NCI-H345 treated with DMSO at 0.1 percent for 48 hours (cell line): ENCODE results near the gene CSNK1A1.
"Not testable (repeated sequence)": the region's sequence is repeated elsewhere in the genome, so short reads cannot be mapped to it uniquely, and the experiment has no call there.

Experiments used
- DNase-seq: peaks from one replicate; lab custom pipeline; 2025; ENCODE audit not compliant: unreplicated experiment; lab: John Stamatoyannopoulos, UW

CSNK1A1 gene

DNA sequence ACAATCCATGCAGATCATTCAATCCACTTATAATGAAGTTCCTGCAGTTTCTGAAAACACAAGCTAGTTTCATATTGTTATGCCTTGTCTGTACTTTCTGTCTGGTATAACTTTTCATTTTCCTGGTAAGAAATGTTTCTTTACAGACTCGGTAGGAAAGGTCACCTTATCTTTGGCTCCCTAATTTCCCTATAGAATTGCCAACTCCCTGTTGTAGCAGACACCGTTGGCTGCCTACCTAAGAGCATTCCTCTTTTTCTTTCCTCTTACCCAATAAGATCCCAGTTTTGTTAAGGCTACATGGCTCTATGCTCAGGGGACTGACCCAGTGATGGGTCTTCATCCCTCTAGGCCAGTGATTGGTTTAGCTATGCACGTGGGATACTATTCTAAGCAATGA, 23.9 kb upstream of the CSNK1A1 start:
- DNase-seq, result no peak

DNA sequence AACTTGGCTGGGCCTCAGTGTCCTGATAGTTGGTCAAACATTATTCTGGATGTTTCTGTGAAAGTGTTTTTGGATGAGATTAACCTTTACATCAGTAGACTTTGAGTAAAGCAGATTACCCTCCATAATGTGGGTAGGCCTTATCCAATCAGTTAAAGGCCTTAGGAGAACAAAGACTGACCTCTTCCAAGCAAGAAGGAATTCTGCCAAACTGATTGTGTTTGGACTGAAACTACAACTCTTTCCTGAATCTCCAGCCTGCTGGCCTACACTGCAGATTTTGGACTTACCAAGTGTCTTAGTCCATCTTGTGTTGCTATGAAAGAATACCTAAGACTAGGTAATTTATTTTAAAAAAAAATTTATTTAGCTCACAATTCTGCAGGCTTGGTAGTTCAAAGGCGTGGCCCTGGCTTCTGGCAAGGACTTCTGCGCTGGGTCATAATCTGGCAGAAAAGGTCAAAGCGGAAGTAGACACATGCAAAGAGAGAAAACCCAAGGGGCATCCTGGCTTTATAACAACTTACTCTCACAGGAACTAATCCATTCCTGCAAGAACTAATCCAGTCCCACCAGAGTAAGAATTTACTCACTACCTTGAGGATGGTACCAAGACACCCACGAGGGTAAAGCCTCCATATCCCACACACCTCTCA, 21.5 kb upstream of the CSNK1A1 start:
- DNase-seq, result no peak

DNA sequence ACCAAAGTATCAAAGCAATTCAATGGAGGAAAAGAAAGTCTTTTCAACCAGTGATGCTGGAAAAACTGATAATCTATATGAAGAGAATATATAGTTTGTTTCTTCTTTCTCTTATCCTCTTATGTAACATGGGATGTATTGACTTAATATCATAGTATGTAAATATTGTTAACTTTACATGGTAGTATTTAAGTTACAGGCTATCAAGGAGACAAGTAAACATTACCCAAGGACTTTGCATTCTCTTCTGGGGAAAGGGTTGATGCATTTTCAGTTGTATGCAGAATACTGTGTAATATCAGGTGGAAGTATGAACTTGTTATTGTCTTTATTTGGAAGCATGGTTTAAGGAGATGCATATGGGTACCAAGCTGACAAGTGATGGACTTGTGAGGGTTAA, 20.9 kb upstream of the CSNK1A1 start:
- no peak for DNase-seq

DNA sequence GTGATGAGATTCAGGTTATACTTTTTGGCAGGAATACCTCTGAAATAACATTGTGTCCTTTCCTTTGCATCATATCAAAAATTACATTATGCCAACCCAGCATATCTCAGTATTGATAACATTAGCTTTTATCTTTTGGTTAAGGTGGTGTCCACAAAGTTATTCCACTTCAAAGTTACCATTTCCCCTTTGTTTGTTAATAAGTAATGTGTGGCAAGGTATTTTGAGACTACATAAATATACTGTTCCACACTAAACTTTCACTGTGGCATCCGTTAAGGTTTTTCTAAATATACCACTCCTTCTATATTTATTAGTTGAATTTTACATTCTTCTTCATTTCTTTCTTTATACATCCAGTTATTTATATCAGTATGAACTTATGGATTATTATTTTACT, 16.0 kb upstream of the CSNK1A1 start:
- no peak for DNase-seq

DNA sequence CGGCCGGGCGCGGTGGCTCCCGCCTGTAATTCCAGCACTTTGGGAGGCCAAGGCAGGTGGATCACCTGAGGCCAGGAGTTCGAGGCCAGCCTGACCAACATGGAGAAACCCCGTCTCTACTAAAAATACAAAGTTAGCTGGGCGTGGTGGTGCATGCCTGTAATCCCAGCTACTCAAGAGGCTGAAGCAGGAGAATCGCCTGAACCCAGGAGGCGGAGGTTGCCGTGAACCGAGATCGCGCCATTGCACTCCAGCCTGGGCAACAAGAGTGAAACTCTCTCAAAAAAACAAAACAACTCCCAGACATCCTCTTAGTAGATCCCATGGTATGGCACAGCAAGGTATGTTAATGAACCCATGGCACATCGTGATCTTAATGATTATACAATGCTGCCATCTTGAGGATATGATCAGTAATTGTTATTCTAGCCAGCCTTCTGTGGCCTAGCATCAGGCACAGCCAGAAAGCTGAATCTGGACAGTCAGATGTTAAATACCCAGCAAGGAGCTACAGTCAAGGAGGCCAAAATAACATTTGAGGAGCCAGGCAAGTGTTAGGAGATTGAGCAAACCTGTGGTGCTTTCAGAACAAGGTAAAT, 13.4 kb upstream of the CSNK1A1 start:
- peak; percentile 87 for DNase-seq

DNA sequence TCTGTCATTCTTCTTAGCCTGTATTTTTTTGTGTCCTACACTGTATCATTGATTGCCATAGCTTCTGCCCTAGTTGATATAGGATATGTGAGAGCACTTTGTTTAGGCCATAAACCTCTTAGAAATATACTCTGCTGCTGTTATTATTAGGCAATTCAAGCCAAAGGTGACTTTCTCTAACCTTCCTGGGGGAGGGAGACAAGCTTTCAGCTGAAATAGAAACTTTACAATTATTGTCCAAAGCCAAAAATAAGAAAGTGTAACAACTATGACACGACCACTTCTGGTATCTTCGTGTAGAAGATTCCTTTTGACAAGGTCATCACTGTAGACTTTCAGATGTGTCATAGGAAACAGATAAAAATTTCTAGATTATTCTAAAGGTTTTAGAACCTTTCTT, 12.2 kb upstream of the CSNK1A1 start:
- no peak for DNase-seq

DNA sequence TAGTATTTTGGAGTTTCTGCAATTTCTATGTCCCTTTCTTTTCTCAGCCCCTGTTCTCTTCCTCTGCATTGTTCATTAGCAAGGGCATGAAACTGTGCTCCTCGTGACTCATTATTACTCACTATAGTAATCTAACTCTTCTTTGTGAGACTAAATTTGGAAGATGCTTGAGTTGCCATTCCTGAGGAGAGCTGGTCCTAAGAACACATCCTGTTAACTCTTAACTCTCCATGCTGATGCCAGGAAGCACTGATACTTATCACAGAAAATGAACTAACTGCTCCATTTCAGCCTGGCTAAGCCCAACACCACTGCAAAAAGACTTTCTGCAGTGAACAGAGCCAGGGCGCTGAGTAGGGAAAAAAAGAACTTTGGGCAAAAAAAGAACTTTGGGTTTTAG, 10.6 kb upstream of the CSNK1A1 start:
- no peak for DNase-seq

DNA sequence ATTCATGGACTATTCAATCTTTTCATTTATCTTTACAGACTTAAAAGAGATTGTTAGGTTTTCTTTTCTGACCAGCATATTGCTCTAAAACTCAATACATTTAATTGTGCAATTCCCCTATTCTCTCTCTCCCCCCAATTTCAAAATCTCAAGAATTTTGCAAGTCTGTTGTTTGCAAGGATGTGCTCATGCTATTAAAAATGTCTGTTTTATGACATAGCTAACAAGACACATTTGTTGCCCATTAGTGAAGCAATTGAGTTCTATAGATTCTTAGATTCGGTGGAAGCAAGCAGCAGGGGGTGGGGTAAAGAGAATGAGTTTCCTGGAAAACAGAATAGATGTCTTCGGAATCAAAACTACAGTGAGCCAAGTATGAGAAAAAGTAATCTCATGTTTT, 8.5 kb upstream of the CSNK1A1 start:
- no peak for DNase-seq

DNA sequence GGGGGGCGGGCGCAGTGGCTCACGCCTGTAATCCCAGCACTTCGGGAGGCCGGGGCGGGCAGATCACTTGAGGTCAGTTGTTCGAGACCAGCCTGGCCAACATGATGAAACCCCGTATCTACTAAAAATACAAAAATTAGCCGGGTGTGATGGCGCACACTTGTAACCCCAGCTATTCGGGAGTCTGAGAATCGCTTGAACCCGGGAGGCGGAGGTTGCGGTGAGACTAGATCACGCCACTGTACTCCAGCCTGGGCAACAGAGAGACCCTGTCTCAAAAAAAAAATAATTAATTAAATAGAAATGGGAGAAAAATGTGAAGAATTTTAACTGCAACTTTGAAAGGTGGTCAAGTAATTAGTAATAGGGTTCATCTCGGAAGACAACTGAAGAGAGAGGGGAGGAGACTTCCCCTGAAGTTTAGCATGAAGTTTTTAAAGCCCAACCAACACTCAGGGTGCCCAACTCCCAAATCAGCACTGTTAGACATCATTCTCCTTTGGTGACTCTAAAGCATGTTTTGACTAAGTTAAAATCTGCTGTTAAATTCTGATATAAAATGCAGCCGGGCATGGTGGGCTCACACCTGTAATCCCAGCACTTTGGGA, 1.4 kb upstream of the CSNK1A1 start:
- DNase-seq, result no peak

DNA sequence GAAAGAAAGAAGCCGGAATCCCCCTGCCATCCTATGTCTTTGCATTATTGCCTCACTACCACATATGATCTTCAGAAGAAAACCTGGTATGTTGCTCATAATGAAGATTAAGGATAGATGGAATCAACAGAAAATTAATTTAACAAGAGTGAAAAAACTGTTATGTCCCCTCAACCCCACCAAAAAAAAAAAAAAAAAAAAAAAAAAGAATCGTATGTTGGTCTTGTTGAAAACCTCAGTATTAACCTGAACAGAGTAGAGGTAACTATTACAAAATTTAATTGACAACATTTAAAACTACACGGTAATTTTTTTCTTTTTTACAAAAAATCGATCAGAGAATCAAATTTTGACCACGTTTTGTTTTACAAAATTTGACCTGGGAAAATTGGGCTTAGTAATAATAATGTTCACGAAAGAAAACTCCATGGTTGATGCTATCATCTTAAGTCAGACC, 827 bp upstream of the CSNK1A1 start:
- DNase-seq, result no peak

DNA sequence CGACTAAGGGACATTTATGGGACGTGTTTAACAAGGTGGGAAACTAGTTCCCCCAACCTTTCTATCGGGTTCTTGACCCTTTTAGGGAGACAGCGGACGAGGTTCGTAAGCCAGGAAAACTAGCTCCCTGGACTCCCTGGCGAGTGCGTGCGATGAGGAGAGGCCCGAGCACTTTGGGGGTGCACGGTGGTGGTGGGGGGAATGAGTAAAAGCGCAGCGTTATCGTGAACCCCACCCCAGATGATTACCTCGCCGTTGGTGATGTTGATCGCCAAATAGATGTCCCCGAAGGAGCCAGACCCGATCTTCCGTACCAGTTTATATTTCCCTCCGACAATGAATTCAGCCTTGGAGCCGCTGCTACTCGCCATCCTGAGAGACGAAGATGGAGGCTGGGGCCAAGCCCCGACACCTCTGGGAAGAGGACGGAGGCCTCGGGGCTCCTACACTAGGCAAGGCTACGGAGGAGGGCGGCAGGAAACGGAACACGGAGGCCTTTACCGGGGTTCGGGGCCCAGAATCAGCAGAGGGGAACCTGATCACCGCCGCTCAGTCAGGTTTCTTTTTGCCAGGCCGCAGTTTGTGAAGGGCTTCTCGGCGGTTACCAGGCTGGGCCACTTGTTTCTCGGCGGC, 529 bp downstream of the CSNK1A1 start:
- DNase-seq, result no peak

DNA sequence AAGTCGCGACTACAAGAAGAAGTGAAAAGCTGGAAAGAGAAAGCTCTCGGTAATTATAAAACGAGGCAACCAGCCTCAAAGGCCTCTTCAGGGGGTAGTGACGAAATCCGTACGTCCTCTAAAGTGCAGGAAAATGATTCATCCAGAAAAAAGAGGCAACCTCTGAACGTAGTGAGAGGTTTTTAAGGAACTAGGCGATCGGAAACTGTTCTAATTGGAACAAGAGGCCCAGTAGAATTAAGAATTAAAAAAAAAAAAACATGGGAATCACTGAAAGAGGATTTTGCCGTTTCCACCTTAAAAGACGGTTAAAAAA, 1.0 kb downstream of the CSNK1A1 start:
- DNase-seq, result no peak

DNA sequence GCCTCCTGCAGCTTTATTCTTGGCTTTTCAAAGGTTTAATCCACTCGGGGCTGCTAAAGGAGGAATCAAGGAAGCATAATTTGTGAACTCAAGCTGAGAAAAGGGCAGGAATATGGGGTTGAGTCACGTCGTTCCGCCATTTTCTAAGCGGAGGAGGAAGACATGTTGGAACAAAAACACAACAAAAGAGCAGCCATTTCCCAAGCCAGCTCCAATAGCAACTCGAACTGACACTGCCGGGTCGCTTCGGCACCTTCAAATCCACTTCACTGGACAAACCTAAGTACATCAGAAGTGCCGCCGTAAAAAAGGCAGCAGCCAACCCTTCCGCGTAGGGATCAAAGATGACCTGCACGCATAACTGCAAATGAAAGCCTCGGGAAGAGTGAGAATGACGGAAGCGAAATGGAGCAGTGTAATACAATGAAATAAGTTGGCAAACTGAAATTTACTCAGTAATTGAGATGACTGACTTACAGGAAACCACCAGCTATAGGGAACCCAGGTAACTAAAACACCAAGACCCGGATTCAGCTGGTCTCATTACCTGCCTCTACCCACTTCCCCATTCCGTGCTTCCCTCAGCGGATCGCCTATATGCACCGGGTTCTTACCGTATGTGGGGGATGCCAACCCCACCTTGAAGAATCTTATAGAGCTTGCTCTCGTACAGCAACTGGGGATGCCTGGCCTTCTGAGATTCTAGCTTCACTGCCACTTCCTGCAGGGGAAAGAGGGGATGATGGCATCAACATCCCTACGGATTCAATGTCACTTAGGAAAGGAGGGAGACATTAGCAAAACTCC, 1.6 kb downstream of the CSNK1A1 start:
- DNase-seq, result peak; percentile 8

DNA sequence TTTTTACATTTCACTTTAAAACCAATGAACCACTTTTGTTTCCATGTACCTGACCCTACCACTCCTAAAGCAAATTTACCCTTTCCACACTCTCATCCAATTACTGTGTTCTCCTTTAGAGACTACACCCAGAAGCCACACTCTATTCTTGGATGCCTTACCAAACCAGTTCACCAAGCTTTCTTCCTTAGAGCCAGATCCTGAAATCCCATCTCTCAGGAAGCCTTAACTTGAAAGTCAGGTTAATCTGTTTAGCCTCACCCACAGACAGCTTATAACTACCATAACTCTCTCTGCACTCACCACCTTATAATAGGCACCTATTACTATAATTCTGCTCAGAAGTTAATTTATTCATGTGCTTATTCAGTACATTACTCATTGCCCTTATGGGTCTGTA, 4.3 kb downstream of the CSNK1A1 start:
- DNase-seq, result no peak

DNA sequence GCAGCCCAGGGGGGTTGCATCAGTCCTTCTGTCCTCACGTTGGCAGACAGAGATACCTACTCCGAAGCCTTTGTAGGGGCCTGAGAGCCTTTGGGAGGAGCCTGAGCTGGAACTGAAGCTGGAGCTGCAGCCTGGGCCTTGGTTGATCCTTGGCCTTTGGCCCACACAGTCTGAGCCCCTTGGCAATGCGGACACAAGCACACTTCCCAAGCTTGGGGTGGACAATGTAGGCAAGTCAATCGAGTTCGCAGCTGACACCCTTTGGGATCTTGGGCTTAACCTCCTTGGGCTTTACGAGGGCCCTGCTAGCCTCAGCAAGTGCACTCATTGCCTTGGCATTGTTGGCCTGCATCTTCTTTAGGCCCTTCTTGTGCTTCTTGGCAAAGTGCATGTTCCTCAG, 5.9 kb downstream of the CSNK1A1 start:
- no peak for DNase-seq

DNA sequence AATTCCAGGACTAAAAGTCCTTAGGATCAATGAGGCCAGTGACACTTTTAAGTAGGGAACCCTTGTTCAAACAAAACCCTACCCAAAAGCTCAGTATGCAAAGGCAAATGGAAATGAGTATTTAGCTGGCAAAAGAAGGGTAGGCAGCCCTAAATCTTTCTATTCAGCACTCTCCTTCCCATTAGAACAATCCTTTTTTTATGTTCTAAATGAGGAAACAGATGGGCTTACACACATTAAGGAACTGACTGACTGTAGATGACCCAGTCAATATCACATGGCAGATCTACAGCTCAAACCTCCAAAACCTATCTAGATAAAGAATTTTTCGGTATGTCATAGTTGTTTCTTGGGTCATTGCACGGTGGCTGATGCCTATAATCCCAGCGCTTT, 7.2 kb downstream of the CSNK1A1 start:
- DNase-seq, result no peak

DNA sequence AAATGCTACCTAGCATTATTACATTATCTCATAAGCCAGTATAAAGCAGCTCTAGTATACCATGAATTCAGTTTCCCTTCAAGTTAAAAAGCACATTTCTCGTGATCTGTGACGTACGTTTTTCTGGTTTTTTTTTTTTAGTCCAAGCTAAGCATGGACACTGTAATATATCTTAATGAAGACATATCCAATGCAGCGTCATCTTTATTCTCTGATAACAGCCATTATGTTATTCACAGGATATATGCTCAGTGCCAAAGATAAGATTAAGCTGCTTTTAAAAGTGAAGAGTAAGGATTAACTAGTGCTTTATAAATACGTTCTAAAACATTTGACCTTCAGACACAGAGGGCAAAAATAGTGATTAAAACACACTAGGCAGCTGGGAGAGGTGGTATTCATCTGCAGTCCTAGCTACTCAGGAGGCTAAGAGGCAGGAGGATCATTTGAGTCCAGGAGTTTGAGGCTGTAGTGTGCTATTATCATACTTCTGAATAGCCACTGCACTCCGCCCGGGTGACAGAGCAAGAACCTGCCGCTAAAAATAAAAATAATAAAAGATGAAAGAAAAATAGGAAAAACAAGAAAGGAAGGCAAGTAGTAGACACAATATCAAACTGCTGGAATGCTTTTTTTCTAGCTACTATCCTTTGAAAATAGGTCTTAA, 7.7 kb downstream of the CSNK1A1 start:
- DNase-seq, result no peak

DNA sequence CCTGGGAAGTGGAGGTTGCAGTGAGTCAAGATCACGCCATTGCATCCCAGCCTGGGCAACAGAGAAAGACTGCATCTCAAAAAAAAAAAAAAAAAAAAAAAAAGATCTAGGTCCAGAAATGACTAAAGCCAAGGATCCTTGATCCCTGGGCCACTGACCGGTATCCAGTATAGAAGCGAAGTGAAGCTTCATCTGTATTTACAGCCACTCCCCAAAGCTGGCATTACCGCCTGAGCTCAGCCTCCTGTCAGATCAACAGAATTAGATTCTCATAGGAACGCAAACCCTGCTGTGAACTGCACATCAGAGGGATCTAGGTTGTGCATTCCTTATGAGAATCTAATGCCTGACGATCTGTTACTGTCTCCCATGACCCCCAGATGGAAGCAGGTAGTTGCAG, 9.3 kb downstream of the CSNK1A1 start:
- DNase-seq, result no peak

DNA sequence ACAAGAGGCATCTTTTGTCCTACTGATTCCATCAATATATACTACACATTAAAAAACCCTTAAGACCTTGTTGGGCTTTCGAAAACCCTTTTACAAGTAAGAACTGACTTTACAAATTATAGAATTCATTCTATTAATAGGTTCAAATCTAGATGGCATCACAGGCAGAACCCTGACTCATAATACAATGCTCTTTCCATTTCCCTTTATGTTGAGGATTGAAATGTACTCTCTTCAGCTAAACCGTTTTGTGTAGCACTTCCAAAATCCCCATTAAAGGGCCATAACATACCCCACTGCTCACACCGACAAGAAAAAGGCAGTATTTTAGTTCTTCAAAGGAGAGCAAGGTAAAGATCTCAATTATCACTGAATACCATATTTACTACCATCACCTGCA, 11.2 kb downstream of the CSNK1A1 start:
- no peak for DNase-seq

DNA sequence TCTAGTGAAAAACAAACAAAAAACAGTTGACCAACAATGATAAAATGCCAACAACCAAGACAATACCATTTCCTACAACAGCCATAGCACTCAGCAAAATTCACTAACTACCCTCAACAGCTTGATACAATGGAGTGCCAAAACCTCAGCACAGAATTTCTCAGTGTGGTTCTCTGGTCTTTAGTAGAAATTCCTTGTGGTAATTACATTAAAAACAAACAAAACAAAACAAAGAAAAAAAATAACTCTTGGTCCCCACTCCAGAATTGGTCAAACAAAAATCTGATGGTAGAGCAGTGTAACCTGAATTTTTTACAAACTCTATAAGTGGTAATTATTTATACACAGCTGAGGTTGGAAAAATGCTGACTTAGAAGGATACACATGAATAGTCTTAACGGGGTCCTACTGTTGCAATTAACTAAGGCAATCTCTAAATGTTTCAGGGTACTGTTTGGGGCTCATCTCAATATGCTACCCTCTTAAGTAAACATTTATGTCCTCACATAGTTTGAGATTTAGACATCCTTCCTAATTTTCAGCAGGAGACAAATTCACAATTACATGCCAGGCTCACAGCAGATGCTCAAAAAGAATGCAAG, 13.8 kb downstream of the CSNK1A1 start:
- no peak for DNase-seq

DNA sequence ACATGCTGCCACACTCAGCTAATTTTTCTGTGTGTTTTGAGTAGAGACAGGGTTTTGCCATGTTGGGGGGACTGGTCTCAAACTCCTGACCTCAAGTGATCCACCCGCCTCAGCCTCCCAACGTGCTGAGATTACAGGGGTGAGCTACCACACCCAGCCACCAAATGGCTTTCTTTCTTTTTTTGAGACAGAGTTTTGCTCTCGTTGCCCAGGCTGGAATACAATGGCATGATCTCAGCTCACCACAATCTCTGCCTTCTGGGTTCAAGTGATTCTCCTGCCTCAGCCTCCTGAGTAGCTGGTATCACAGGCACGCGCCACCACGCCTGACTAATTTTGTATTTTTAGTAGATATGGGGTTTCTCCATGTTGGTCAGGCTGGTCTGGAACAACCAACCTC, 15.5 kb downstream of the CSNK1A1 start:
- not testable (repeated sequence) for DNase-seq
